Subcutaneous adipose tissue (tissue), 4 donors: ENCODE data around the gene DPP3. TPM values are rescaled to one million over a fixed set of nuclear protein-coding genes. Genes with fewer than 3 reads are reported as not detected.

ENCODE experiments used
- CTCF ChIP-seq: fragments of 450-650 bp; IDR thresholded peaks from one replicate; pipeline ENCODE4 v1.5.1; 2016; ENCODE audit warnings: low read depth, mild to moderate bottlenecking, control low read depth, antibody characterized with exemption, moderate library complexity
- total RNA-seq, 4 donors: library from RNA; depleted of rRNA; stranded (reverse); fragments of >200 nt; gene quantifications; one replicate each; pipeline ENCODE4 v1.1.0, GENCODE V29; 2016

DPP3 gene
- total RNA-seq, 4 donors from 2014 or later, result 12.6 to 17.8 (median 15.7) TPM

- no peak for TF ChIP-seq CTCF
Measured at GRCh38 chr11:66475349-66476172, 4.7 kb upstream of the DPP3 start.

GRCh38 chr11:66476173-66476840 is 3.9 kb upstream of the DPP3 start:
- no peak for TF ChIP-seq CTCF

GRCh38 chr11:66476841-66477251 is 3.4 kb upstream of the DPP3 start:
- TF ChIP-seq CTCF, result no peak

GRCh38 chr11:66477263-66478201 is 2.7 kb upstream of the DPP3 start:
- no peak for TF ChIP-seq CTCF

- TF ChIP-seq CTCF, result no peak
Measured at GRCh38 chr11:66478729-66479393, 1.4 kb upstream of the DPP3 start.

GRCh38 chr11:66479394-66480116 is 679 bp upstream of the DPP3 start:
- no peak for TF ChIP-seq CTCF
